ENCODE results near the gene FOXO1. TPM values are rescaled to one million over a fixed set of nuclear protein-coding genes. Genes with fewer than 3 reads are reported as not detected.

Gene FOXO1
- total and polyA plus RNA-seq, 12 donors, result 3.4 to 31.2 (median 15.8) TPM

DNA sequence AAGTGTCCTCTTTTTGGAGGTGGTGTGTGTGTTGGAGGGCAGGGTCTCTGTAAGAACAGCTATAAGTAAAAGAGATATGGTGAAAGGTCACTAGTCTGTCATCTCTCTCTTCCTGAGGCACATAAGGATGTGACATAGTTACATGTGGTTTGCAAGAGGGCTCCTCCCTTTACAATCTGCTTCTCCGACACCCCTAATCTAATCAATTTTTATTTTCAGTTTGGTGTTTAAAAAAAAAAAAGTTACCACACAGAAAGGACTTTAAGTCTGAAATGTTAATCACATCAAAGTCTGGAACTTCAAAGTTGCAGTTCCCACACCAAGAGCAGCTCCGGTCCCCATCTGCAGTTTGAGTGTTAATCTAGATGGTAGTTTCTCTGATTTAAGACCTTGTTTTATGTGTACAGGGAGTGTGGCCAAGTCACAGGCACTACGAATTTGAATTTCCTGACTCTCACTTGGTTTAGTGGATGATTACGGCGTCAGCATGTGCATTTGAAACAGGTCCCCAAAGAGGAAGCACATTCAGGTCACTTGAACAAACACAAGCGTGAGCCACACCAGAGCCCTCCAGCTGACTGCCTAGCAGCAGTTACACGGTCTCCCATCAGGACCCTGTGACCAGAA, 53.1 kb downstream of the FOXO1 start:
- ATAC-seq, result peak; percentile 60 to 85 (median 80)
- no peaks in the 10 kb centered on the region for H3K27me3 ChIP-seq
- DNase-seq, result peak in 1 of 2 donors; percentile 60
- intact Hi-C loops (cut with DNase I), result no loop called here
- TF ChIP-seq, protein P1, sequence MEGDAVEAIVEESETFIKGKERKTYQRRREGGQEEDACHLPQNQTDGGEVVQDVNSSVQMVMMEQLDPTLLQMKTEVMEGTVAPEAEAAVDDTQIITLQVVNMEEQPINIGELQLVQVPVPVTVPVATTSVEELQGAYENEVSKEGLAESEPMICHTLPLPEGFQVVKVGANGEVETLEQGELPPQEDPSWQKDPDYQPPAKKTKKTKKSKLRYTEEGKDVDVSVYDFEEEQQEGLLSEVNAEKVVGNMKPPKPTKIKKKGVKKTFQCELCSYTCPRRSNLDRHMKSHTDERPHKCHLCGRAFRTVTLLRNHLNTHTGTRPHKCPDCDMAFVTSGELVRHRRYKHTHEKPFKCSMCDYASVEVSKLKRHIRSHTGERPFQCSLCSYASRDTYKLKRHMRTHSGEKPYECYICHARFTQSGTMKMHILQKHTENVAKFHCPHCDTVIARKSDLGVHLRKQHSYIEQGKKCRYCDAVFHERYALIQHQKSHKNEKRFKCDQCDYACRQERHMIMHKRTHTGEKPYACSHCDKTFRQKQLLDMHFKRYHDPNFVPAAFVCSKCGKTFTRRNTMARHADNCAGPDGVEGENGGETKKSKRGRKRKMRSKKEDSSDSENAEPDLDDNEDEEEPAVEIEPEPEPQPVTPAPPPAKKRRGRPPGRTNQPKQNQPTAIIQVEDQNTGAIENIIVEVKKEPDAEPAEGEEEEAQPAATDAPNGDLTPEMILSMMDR (IDR thresholded peaks at IDR 0.05), result no peak
- H3K4me1 ChIP-seq, result peaks cover 3 to 90% (median 81%) of the 10 kb centered on the region in 9 donors
- H3K36me3 ChIP-seq, result no peaks in the 10 kb centered on the region
- 34 to 35% methylated on average over 7 of the region's 7 CpGs for WGBS, 2 donors
- H3K27ac ChIP-seq, result peak overlapping the region in 9 of 10 donors; percentile 6 to 64 (median 45)
- no peak overlapping the region for H3K4me3 ChIP-seq
- H3K9me3 ChIP-seq, result no peaks in the 10 kb centered on the region

DNA sequence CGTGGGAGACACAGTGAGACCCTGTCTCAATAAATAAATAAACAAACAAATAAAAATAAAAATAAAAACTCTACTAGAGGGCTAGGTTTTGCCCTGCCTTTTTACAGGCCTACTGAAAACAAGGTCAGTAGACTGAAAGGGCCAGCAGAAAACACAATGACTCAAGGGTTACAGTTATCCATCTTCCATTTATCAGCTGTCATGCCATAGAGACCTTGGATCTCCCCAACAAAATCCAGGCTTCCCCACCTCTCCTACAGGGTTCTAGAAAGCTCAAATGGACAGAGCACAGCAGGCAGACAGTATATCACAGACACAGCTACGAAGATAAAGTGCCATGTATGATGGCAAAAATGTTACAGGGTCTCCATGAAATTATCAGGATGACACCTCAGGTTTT, 54.4 kb downstream of the FOXO1 start:
- Histone ChIP-seq H3K4me1 (peaks cover 3 to 78% (median 69%) of the 10 kb centered on the region in 9 donors), H3K27ac (no peak overlapping the region), H3K9me3 (no peaks in the 10 kb centered on the region), H3K4me3 (no peak overlapping the region), H3K27me3 (no peaks in the 10 kb centered on the region), H3K36me3 (no peaks in the 10 kb centered on the region)
- intact Hi-C loops (cut with DNase I), result no loop called here
- 87% methylated on average over 2 of the region's 2 CpGs for WGBS, 2 donors
- ATAC-seq, result no peak
- TF ChIP-seq, protein P1 (IDR thresholded peaks at IDR 0.05), result no peak
- DNase-seq, result no peak

DNA sequence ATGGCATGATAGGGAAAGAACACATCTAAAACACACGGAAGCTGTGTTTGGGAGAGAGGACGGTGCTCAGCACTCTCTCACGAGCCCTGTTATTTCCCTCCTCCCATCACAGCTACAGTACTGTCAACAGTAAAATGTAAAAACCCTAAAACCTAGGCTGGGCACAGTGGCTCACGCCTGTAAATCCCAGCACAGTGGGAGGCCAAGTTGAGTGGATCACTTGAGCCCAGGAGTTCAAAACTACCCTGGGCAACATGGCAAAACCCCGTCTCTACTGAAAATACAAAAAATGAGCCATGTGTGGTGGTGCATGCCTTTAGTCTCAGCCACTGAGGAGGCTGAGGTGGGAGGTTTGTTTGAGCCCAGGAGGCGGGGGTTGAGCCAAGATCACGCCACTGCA, 54.8 kb downstream of the FOXO1 start:
- Histone ChIP-seq H3K36me3 (no peaks in the 10 kb centered on the region), H3K4me1 (peaks cover 3 to 74% (median 65%) of the 10 kb centered on the region in 9 donors), H3K9me3 (no peaks in the 10 kb centered on the region), H3K27ac (no peak overlapping the region), H3K4me3 (no peak overlapping the region), H3K27me3 (no peaks in the 10 kb centered on the region)
- TF ChIP-seq, protein P1 (IDR thresholded peaks at IDR 0.05), result no peak
- WGBS, 2 donors, result 92 to 98% methylated on average over 7 of the region's 7 CpGs
- DNase-seq (no peak), ATAC-seq (no peak)
- intact Hi-C loops (cut with DNase I), result no loop called here

DNA sequence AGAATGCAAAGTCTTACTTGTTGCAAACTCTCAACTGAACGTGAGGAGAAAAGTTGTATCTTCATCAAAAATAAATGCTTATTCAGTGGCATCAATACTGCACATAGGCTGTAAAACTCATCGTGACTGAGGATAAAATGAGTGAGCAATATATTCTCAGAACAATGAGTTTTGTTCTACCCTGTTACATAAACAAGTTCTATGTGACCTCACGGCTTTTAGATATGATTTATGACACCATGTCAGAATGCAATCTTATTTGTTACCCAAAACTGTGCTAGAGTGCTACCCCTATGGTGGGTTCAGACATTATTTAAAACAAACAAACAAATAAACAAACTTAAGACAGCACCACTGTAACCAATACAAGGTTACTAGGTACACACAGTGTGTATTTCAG, 55.4 kb downstream of the FOXO1 start:
- peaks cover 3 to 68% (median 58%) of the 10 kb centered on the region in 9 donors for H3K4me1 ChIP-seq
- no peaks in the 10 kb centered on the region for H3K36me3 ChIP-seq
- no peak overlapping the region for H3K4me3 ChIP-seq
- no peak for ATAC-seq
- TF ChIP-seq, protein P1 (IDR thresholded peaks at IDR 0.05), result no peak
- H3K9me3 ChIP-seq, result no peaks in the 10 kb centered on the region
- 71 to 85% methylated on average over 3 of the region's 3 CpGs for WGBS, 2 donors
- DNase-seq, result no peak
- no peaks in the 10 kb centered on the region for H3K27me3 ChIP-seq
- intact Hi-C loops (cut with DNase I), result no loop called here
- peak overlapping the region in 1 of 10 donors; percentile 20 for H3K27ac ChIP-seq

Measured in heart right ventricle (tissue), 16 donors.